SU-DHL-6 (cell line): ENCODE measurements around the gene ANKRD44.

Experiments
- EZH2phosphoT487 ChIP-seq: fragments of 200-600 bp; sonication (generic), shearing (Covaris generic); conservative IDR thresholded peaks from 2 replicates; pipeline ENCODE4 v1.6.1; 2018; ENCODE audit warnings: mild to moderate bottlenecking, antibody characterized with exemption, low read length, moderate library complexity, mixed read lengths
- TF ChIP-seq, protein P1 (sequence below): fragments of 200-600 bp; sonication (generic); IDR thresholded peaks from one replicate; pipeline ENCODE4 v1.5.1; 2017; ENCODE audit warnings: antibody characterized with exemption, mild to moderate bottlenecking, low read length, moderate library complexity; ENCODE audit not compliant: insufficient read depth, poor library complexity, severe bottlenecking

DNA sequence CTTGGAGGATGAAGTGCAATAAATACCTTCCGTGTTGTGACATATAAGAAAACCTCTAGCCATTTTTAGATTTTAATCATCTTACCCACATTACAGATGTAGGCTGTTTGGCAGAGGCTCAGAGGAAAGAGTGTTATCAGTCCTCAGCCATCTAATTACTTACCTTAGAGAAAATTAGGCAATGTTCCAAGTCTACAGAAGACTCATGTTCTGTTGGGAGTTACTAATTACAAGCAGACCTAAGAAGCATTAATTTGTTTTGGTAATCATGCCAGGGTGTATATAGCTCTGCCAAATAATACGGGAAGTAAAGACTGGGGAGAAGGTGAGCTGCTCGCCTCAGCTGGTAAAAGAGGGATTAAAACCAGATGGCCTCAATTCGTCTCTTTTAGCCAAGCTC lies 258.2 kb downstream of the ANKRD44 start:
- TF ChIP-seq, protein P1, sequence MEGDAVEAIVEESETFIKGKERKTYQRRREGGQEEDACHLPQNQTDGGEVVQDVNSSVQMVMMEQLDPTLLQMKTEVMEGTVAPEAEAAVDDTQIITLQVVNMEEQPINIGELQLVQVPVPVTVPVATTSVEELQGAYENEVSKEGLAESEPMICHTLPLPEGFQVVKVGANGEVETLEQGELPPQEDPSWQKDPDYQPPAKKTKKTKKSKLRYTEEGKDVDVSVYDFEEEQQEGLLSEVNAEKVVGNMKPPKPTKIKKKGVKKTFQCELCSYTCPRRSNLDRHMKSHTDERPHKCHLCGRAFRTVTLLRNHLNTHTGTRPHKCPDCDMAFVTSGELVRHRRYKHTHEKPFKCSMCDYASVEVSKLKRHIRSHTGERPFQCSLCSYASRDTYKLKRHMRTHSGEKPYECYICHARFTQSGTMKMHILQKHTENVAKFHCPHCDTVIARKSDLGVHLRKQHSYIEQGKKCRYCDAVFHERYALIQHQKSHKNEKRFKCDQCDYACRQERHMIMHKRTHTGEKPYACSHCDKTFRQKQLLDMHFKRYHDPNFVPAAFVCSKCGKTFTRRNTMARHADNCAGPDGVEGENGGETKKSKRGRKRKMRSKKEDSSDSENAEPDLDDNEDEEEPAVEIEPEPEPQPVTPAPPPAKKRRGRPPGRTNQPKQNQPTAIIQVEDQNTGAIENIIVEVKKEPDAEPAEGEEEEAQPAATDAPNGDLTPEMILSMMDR, result no peak
- no peak for TF ChIP-seq EZH2phosphoT487
